Stimulated activated CD8-positive, alpha-beta memory T cell treated with anti-CD3 and anti-CD28 coated beads, Interleukin-7, amount 100 ng/mL, for 4 hours (primary cell): ENCODE data around the gene C1orf167.
A peak's percentile ranks its signal among the peaks of the same experiment; 100 is the strongest.

Source experiments
- DNase-seq, 2 donors: peaks; one replicate each; pipeline ENCODE4 v3.0.0-alpha.2; 2020; ENCODE audit warnings: low read depth in 2 of 2

Gene C1orf167

DNA sequence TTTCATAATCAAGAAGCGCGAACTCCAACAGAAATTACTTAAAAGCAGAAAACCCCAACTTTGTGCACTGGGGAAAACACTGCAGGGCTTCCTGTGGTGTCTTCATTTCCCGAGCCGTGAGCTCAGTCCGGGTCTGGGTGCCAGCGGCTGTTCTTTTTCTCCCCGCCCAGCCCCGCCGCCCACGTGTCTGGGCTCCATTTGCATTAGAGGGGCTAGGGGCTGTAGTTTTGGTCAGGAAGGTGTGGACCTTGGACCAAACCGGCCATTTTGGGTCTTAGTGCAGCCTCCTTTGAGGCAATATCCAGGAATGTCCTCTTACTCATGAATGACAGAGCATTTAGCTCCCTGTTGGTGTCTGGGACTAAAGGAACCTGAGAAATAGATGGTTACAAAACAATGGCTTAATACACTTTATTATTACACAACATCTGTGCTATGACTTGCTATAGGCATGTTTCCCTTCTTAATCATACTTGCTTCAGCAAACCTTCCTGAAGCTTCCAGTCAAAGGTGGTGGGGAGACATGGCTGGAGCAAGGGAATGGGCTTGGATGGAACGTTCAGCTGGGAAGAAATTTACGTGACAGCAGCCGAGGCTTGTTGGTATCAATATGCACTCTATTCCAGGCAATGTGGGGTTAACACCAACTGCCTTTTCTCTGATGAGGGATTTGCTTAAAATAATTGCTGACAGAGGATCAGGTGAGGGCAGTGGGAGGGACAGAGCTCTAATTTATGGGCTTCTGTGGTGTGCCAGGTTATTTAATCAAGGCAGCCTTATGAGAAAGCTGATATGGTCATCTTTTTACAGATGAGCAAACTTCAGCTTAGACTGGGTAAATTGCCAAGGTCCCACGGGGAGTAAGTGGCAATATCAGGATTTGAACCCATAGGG lies 25.0 kb upstream of the C1orf167 start:
- DNase-seq: peak in 1 of 2 donors; percentile 25

DNA sequence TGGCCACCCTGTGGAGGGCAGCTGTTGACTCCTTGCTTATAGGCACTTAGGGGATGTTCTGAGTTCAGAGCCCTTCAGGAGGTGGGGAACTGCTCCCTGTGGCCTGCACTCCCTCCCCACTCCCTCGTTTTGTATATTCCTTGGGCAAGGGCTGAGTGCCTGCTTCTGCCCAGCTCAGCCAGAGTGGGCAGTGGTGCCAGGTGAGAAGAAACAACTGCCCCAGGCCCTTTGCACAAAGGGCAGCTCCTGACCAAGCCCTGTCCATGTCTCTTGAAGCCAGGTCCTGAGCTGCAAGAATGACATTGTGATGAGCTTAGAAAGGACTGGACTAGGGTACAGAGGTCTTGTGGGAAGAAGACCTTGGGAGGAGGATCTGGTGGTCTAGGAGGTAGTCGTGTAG lies 23.9 kb upstream of the C1orf167 start:
- DNase-seq: no peak

DNA sequence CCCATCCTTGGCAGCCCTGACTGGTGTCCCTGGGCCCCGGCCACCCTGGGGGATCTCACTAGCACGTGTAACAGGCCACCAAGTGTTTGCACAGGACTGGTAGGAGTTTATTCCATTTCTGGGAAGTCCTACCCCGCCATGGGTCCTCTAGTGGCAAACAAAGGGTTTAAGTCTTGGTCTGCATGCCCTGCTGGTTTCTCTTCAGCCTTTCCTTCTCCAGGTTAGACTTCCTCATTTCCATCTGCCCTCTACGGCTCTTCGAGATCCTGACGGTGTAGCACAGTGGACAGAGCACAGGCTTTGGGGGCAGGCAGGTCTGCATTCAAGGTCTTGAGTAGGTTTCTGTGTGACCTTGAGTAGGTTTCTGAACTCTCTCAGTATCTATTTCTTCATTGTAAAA lies 23.2 kb upstream of the C1orf167 start:
- no peak for DNase-seq

DNA sequence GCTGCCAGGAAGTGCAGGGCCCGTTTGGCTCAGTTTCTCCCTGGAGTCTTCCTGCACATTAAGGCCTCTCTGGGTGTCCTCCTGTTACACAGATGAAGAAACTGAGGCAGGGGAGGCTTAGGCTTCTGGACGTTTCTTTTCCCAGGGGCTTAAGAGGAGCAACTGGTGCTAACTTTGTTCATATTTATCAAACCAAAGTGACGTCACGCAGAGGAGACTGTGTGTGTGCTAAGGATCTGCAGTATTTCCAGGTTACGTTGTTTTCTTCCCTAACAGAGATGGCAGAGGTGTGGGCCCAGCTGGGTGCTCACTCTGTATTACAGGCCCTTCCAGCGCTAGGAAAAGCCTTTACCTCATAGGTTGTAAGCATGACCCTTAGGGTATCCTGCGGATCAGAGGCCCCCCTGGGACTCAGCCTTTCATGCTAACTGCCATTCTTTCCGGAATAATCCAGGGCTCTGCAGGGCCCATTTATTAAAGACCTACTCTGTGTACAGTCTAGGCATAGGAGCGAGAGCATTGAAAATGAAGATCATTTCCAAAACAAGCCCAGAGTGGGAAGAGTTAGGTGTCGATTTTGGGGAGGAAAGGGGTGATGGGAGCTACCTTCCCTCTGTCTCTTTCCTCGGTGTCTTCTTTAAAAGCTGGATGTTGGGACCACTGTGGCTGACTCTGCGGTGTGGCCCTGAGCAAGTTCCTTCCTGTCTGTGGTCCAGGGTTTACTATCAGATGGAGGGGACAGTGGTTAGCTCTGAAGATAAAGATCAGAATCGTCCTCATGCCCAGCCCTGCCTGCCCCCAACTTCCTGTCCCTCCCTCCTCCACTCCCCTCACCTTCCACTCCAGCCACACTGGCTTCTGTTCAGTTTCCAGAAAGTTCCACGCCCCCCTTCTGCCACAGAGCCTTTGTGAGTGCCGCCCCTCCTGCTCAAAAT lies 21.5 kb upstream of the C1orf167 start:
- peak in 1 of 2 donors; percentile 18 for DNase-seq

DNA sequence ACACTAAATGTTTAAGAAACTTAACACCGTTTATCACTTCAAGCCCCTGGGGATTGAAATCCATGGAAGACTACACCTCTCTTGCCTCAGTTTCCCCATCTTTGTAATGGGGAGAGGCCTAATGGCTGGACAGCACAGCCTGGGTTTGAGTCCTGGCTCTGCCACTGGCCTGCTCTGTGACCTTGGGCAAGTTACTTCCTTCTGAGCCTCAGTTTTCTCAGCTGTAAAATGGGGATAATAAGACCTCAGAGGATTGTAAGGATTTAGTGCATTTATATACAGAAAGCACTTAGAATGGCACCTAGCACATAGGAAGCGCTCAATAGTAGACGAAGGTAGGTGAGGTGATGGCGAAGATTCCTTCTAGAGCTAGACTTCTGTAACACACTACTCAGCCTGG lies 20.5 kb upstream of the C1orf167 start:
- DNase-seq: no peak

DNA sequence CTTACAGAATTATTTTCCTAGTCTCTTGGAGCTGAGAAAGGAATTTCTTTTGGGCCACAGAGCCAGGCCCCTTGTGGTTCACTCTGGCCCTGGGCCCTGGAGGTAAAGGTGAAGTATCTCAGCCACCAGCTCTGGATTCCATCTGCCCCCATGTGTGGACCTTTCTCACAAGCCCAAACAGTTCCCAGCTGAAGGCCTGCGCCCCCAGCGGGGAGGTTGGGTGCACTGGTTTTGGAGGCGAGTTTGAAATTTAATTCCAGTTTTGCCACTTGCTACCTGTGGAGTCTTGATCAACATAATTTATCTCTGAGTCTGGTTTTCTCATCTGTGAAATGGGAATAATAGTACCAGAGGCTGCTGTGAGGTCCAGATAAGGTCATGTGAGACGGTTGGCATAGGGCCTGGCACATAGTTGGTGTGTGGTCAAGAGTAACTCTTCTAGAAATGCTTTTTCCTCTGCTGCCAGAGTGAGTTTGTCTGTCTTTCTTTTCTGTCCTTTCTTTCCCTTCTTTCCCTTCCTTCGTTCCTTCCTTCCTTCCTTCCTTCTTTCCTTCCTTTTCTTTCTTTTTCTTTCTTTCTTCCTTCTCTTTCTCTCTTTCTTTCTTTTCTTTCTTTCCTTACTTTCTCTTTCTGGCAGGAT lies 20.0 kb upstream of the C1orf167 start:
- DNase-seq: no peak

DNA sequence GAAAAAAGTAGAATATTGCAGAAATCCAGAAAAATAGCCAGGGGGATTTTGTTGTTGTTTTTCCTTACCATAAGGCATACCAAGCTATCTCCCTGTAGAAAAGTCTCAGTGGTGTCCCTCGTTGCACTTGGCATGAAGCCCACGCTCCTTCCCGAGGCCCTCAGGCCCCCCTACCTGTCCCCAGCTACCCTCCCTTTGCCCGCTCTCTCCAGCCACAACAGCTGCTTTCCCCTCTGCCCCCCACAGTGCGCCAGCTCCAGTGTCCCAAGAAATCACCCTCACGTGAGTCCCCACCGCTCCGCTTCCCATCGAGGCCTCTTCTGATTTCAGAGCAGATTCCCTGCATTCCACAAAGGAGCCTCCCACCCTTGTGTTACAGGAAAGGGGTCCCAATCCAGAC lies 17.7 kb upstream of the C1orf167 start:
- DNase-seq: no peak

DNA sequence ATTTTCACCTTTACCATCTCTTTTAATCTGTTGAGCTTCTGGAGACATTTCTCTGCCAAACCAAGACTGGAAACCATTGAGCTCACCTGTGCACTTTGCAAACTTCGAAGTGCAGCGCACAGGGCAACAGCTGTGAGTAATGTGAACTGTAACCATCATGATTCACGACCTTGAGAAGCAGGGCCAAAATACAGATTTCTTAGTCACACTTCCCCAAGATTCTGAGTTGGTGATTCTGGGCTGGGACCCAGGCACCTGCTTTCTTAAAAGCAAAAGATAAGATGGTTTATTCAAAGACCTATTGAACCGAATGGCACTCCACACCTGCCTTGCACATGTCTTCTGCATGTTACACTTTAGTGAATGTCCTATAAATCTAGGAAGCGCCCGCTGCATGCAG lies 15.9 kb upstream of the C1orf167 start:
- DNase-seq: no peak

DNA sequence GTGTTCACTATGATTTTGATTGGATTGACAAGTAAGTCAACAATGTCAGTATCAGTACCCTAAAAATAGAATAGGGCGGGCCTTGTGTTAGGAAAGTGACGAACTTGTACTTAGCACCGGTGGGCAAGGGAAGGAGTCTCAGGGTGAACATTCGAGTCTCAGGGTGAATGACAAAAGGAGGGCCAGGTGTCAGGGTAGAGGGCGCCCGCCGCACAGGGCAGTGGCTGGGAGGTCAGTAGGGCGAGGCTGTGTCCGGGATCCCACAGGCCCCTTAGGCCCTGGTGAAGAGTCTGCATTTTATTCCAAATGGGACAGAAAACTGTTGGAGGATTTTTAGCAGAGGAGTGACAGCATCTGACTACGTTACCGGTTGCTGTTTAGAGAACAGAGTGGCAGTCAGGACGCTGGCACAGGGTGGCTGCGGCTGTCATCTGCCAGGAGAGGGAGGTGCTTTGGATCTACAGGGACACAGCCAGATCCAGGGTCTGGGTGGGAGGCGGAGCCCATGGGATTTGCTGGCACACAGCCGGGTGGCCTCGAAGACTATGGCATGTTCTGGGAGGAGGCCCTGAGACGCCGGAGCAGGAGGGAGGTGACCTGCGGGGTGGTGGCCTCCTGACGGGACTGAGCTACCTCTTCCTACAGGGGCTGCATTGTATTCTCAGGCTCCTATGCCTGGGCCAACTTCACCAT lies 15.1 kb upstream of the C1orf167 start:
- no peak for DNase-seq

DNA sequence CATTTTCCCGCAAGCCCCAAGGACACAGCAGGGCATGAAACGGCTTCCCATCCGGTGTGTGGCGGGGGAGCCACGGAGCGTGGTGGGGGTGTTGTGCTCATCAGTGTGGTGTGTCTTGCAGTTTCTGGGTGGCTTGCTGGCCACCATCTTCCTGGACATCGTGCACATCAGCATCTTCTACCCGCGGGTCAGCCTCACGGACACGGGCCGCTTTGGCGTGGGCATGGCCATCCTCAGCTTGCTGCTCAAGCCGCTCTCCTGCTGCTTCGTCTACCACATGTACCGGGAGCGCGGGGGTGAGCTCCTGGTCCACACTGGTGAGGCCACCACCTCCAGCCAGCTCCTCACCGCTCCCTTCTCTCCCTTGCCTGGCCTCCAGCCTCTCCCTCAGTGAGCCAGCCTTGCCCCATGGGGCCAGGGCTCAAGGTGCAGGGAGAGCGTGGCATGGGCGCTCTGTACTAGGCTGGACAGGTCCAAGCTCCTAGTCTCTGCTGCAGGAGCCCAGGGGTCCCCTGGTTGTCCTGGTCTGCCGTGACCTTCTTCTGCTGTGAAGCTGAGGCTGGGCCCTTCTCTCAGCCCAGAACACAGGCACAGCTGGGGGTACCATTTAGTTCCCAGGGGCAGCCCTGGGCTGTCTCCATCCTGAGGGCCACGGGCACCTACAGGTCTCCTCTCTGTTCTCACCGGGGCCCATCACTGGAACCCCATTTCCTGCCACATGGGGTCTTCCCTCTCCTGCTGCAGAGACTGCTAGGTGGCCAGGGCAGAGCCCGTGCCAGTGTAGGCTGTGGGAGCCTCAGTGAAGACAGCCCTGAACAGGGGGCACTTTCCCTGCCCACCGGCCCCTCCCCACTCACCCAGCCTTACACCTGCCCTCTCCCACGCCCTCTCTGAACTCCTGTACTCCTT lies 13.4 kb upstream of the C1orf167 start:
- no peak for DNase-seq

DNA sequence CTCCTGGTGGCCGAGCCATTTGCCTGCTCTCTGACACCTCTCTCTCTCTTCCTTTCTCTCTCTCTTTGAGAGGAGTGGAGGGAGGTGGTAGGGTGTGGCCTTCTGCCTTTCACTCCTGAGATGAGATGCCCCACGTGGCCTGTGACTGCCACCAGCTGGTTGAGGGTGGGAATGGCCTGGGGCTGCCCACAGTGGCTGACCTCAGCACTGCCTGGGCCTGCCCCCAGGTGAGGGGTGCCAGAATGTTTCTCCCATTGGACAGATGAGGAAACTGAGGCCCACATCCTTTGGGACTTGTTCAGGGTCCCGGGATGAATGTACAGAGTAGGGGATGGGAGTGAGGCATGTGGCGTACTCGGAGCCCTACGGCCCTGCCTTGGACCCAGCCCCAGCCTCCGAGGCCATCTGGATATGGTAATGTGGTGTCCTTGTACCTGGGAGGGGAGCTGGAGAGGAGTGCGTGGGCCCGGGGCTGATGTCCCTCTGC lies 12.7 kb upstream of the C1orf167 start:
- DNase-seq: peak in 1 of 2 donors; percentile 10

DNA sequence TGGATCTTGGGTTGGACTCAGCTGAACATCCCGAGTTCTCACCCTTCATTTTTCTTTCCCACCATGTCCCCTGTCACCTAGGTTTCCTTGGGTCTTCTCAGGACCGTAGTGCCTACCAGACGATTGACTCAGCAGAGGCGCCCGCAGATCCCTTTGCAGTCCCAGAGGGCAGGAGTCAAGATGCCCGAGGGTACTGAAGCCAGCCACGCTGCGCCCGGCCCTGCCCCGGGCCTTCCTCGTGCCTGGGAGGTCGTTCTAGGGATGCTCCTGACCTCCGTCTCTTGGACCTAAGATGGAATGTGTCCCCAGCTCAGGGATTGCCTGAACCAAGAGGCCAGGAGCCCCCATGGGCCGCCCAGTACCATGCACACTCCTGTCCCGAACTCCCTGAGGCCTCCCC lies 12.0 kb upstream of the C1orf167 start:
- DNase-seq: no peak

DNA sequence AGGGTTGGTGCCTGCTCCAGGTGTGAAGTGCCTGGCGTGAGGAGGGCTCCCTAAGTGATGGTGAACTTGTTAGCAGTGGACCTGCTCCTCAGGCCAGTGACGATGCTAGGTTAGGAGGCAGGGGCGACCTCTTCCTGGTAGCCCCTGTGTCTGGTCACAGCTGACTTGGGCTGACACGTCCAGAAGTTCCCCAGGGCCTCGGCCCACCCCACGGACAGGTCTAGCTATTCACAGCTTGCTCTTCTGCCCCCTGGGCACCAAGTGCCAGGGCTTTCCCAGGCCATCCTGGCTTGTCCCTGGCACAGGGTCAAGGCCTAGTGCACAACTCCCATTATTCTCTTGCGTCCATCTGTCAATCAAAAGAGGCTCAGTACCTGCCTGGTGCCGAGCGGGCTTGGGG lies 10.9 kb upstream of the C1orf167 start:
- no peak for DNase-seq

DNA sequence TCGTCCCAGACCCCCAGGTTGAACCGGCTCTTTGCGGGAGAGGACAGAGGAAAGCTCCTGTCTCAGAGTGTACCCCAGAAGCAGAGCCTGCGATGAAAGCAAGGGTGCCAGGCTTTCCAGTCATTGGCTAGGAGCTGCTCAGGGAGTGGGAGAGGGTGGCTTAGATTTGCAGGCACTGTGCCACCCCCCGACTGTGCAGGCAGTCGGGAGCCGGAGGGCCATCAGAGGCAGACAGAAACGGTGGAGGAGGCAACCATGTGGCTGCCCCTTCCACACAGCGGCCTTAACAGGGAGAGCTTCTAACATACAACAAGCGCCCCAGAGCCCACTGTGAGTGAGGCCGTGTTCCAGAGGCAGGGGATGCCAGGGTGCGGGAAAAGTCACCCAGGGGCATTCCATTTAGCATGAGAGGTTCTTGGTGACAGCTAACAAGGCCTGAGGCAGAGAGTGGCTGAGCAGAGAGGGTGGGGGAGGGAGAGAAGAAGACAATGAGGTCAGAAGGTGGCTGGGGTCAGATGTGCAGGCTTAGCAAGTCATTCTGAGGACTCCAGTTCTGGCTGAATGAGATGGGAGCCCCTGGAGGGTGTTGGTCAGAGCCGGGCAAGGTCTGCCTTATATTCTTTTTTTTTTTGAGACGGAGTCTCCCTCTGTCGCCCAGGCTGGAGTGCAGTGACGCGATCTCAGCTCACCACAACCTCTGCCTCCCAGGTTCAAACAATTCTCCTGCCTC lies 9.5 kb upstream of the C1orf167 start:
- no peak for DNase-seq

DNA sequence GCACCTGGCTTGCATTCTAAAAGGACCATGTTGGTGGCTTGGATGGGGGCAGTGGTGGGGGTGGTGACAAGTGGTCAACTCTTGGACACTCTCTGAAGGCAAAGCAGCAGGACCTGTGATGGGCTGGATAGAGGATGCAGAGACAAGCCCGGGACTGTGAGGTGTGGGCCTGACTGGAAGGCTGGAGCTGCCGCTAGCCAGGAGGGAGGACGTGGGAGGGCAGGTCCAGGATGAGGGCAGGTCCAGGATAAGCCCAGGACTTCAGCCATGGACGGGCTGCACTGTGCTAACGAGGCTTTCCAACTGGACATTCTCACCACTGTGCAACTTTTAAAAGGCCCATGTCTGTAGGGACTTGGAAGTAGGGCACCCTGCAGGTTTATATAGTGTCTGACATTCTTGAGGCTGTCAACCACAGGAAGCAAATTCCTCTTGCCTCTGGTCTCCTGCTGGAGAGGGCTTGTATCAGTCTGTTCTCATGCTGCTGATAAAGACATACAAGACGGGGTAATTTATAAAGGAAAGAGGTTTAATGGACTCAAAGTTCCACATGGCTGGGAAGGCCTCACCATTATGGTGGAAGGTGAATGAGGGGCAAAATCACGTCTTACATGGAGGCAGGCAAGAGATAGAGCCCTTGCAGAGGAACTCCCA lies 8.3 kb upstream of the C1orf167 start:
- no peak for DNase-seq

DNA sequence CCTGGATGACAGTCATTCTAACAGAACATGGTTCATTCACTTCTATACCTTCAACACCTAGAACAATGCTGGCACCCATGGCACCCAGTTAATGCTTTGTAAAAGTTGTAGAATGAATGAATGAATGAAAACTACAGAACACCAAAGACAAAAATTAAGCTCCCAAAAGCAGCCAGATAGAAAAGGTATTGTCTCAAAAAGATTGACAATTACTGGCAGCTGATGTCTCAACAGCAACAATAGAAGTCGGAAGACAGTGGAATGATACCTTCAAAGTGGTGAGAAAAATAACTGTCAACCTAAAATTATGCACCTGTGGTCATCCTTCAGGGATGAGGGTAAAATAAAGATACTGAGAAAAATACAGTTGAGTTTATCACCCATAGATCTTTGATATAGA lies 4.9 kb upstream of the C1orf167 start:
- no peak for DNase-seq

DNA sequence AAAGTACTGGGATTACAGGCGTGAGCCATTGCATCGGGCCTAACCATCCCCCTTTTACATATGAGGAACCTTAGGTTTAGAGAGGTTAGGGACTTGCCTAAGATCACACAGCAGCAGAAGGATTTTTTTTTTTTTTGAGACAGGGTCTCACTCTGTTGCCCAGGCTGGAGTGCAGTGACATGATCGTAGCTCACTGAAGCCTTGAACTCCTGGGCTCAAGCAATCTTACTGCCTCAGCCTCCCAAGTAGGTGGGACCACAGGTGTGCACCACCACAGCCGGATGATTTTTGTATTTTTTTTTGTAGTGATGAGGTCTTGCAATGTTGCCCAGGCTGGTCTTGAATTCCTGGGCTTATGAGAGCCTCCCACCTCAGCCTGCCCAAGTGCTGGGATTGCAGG lies 2.2 kb upstream of the C1orf167 start:
- DNase-seq: no peak

DNA sequence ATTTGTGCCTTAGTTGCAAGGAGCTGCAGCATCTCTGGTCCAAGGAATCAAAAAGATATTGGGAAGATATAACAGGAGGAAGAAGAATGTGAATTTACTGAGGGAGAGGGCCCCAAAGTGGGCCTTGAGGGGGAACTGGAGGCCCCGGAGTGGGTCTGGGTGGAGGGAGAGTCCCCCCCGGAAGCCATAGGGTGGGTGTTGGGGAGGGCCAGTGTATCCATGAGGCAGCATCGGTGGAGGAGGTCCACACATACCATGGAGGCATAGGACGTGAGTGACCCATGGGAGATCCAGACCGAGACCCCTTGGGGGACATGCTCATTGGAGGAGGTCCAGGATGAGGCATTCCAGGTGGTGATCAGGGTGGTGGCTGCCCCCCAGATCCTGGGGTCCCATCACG lies 708 bp upstream of the C1orf167 start:
- no peak for DNase-seq

DNA sequence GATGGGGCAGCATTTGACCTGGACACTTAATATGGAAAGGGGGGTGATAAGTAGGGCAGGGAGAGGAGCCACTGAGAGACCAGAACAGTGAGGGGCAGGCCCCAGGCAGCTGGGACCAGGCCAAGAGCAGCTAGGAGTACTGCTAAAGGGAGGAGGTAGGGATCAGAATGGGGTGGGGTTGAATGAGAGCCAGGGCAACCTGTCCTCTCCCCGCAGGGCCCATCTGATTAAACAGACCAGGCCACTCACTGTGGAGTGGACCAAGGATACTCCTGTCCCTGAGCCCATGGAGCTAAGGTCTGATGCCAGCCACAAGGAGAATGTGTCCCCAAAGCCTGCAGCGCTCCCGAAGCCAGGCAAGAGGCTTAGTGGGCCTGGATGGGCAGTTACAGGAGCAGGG lies 2.1 kb downstream of the C1orf167 start:
- no peak for DNase-seq
